ENCODE data around the gene IFRD1. TPM values are rescaled to one million over a fixed set of nuclear protein-coding genes. Genes with fewer than 3 reads are reported as not detected.
"Not testable (repeated sequence)": the region's sequence is repeated elsewhere in the genome, so short reads cannot be mapped to it uniquely, and the experiment has no call there.

The IFRD1 gene
- total and polyA plus RNA-seq, 10 donors = 22.9 to 111 (median 45.5) TPM

- Histone ChIP-seq H3K4me3 (peak overlapping the region; percentile 80 to 97 (median 93)), H3K4me1 (peaks cover 18 to 70% (median 45%) of the 10 kb centered on the region in 6 donors), H3K27ac (peak overlapping the region; percentile 97 to 100 (median 98)), H3K9me3 (no peaks in the 10 kb centered on the region), H3K36me3 (peaks cover 0 to 11% (median 5%) of the 10 kb centered on the region in 6 donors), H3K27me3 (replicated peaks in 1 of 7) (no peaks in the 10 kb centered on the region)
- TF ChIP-seq POLR2AphosphoS5 (IDR thresholded peaks at IDR 0.05) = peak in 2 of 3 donors; percentile 2
- TF ChIP-seq CTCF (IDR thresholded peaks at IDR 0.05 in 8 of 11, conservative IDR thresholded peaks at IDR 0.05 in 3 of 11) = peak in 2 of 11 experiments; percentile 5 to 12
- no peak for TF ChIP-seq POLR2A (IDR thresholded peaks at IDR 0.05)
- peak; percentile 97 for DNase-seq
- intact Hi-C loops (cut with DNase I; ENCODE audit: low total_unique reads) = no loop called here
- 1 to 3% (median 1%) methylated on average over 18 to 57 of the region's 57 CpGs for WGBS, 5 donors
These were observed 824 bp downstream of the IFRD1 start for GRCh38 chr7:112450807-112451761.

GRCh38 chr7:112452102-112452888 is 2.0 kb downstream of the IFRD1 start:
- Histone ChIP-seq H3K9me3 (no peaks in the 10 kb centered on the region), H3K4me1 (peaks cover 18 to 69% (median 45%) of the 10 kb centered on the region in 6 donors), H3K36me3 (peaks cover 0 to 23% (median 16%) of the 10 kb centered on the region in 6 donors), H3K27me3 (replicated peaks in 1 of 7) (no peaks in the 10 kb centered on the region), H3K27ac (peak overlapping the region in 7 of 8 donors; percentile 97 to 100 (median 98)), H3K4me3 (peak overlapping the region; percentile 80 to 97 (median 93))
- no peak for DNase-seq
- intact Hi-C loops (cut with DNase I; ENCODE audit: low total_unique reads) = no loop called here
- whole genome bisulfite sequencing, 5 donors = 41 to 54% (median 53%) methylated on average over 7 of the region's 7 CpGs
- TF ChIP-seq POLR2A (IDR thresholded peaks at IDR 0.05) = no peak
- peak in 2 of 3 donors; percentile 10 to 19 for TF ChIP-seq POLR2AphosphoS5 (IDR thresholded peaks at IDR 0.05)
- TF ChIP-seq CTCF (IDR thresholded peaks at IDR 0.05 in 8 of 11, conservative IDR thresholded peaks at IDR 0.05 in 3 of 11) = no peak

GRCh38 chr7:112453505-112454171 is 3.4 kb downstream of the IFRD1 start:
- intact Hi-C loops (cut with DNase I; ENCODE audit: low total_unique reads) = no loop called here
- no peak for TF ChIP-seq CTCF (IDR thresholded peaks at IDR 0.05 in 8 of 11, conservative IDR thresholded peaks at IDR 0.05 in 3 of 11)
- no peak for TF ChIP-seq POLR2A (IDR thresholded peaks at IDR 0.05)
- TF ChIP-seq POLR2AphosphoS5 (IDR thresholded peaks at IDR 0.05) = no peak

GRCh38 chr7:112454191-112454590 is 3.9 kb downstream of the IFRD1 start:
- 91 to 98% (median 95%) methylated on average over 6 of the region's 6 CpGs for WGBS, 5 donors
- H3K4me3 ChIP-seq; intact Hi-C loops (cut with DNase I; ENCODE audit: low total_unique reads); DNase-seq; H3K27me3 ChIP-seq (replicated peaks in 1 of 7); H3K9me3 ChIP-seq: not testable (repeated sequence)
- Histone ChIP-seq H3K36me3 (peaks cover 0 to 42% (median 33%) of the 10 kb centered on the region in 6 donors), H3K4me1 (peaks cover 18 to 52% (median 42%) of the 10 kb centered on the region in 6 donors), H3K27ac (peak overlapping the region in 1 of 8 donors; percentile 100)

More at GRCh38 chr7:112453505-112454171, 3.4 kb downstream of the IFRD1 start:
- peak overlapping the region in 3 of 8 donors; percentile 99 to 100 (median 99) for H3K27ac ChIP-seq
- H3K4me1 ChIP-seq = peaks cover 18 to 57% (median 44%) of the 10 kb centered on the region in 6 donors
- no peak for DNase-seq
- peak overlapping the region in 1 of 8 donors; percentile 0 for H3K4me3 ChIP-seq
- no peaks in the 10 kb centered on the region for H3K9me3 ChIP-seq
- H3K36me3 ChIP-seq = peaks cover 0 to 36% (median 28%) of the 10 kb centered on the region in 6 donors
- 44 to 71% (median 61%) methylated on average over 7 of the region's 7 CpGs for WGBS, 5 donors
- H3K27me3 ChIP-seq (replicated peaks in 1 of 7) = no peaks in the 10 kb centered on the region
